IPS DF 6.9 (cell line): ENCODE data around the gene ACVR1B.
A peak's percentile ranks its signal among the peaks of the same experiment; 100 is the strongest.

ENCODE experiments used
- DNase-seq: peaks from one replicate; pipeline ENCODE4 v3.0.0-alpha.2; 2013; ENCODE audit warnings: low read depth, low spot score
- H3K27ac ChIP-seq: one replicate; pipeline ENCODE4 v1.5.1; 2013; ENCODE audit warnings: low read length, control low read depth
- H3K27me3 ChIP-seq: 2 replicates; pipeline ENCODE4 v1.6.1; 2013; ENCODE audit warnings: mild to moderate bottlenecking, low read length; ENCODE audit not compliant: control insufficient read depth, insufficient read depth
- H3K36me3 ChIP-seq: 2 replicates; pipeline ENCODE4 v1.6.1; 2013; ENCODE audit warnings: low read length; ENCODE audit not compliant: control insufficient read depth, insufficient read depth
- H3K4me1 ChIP-seq: 2 replicates; pipeline ENCODE4 v1.6.1; 2013; ENCODE audit warnings: low read length; ENCODE audit not compliant: control insufficient read depth, insufficient read depth
- H3K4me3 ChIP-seq: 2 replicates; pipeline ENCODE4 v1.5.1; 2013; ENCODE audit warnings: mild to moderate bottlenecking, low read length
- H3K9me3 ChIP-seq: 2 replicates; pipeline ENCODE4 v1.6.1; 2013; ENCODE audit warnings: low read length, inconsistent platforms; ENCODE audit not compliant: control insufficient read depth, insufficient read depth
- WGBS: extraction: QIAGEN DNeasy Blood & Tissue Kit; methylation state at CpG from one replicate; pipeline ENCODE4 v1.1.7; 2013; ENCODE audit warnings: mixed read lengths, missing lambda C conversion rate; ENCODE audit not compliant: insufficient read length, insufficient coverage; 5-methylcytosine and 5-hydroxymethylcytosine counted together

ACVR1B gene

GRCh38 chr12:51947246-51947996, 4.1 kb upstream of the ACVR1B start:
- no peak for DNase-seq
- no CpG with 5 or more reads among the region's 8 CpGs for WGBS

GRCh38 chr12:51948066-51948465, 3.4 kb upstream of the ACVR1B start:
- Histone ChIP-seq H3K27ac (no peak overlapping the region), H3K27me3 (peaks cover 20% of the 10 kb centered on the region; the same call in 1 of the 2 replicates), H3K36me3 (no peaks in the 10 kb centered on the region), H3K4me1 (no peaks in the 10 kb centered on the region), H3K4me3 (no peak overlapping the region), H3K9me3 (no peaks in the 10 kb centered on the region)
- no CpG with 5 or more reads among the region's 6 CpGs for WGBS
- no peak for DNase-seq

More at GRCh38 chr12:51947246-51947996, 4.1 kb upstream of the ACVR1B start:
- no peak overlapping the region for H3K4me3 ChIP-seq
- H3K4me1 ChIP-seq: no peaks in the 10 kb centered on the region
- peaks cover 16% of the 10 kb centered on the region; the same call in 1 of the 2 replicates for H3K27me3 ChIP-seq
- H3K27ac ChIP-seq: no peak overlapping the region
- no peaks in the 10 kb centered on the region for H3K36me3 ChIP-seq
- no peaks in the 10 kb centered on the region for H3K9me3 ChIP-seq

- Histone ChIP-seq H3K36me3 (no peaks in the 10 kb centered on the region), H3K9me3 (no peaks in the 10 kb centered on the region), H3K27me3 (peaks cover 22% of the 10 kb centered on the region; the same call in 1 of the 2 replicates), H3K27ac (no peak overlapping the region), H3K4me1 (no peaks in the 10 kb centered on the region), H3K4me3 (no peak overlapping the region)
- no CpG with 5 or more reads among the region's 6 CpGs for WGBS
- DNase-seq: no peak
These were observed 2.0 kb upstream of the ACVR1B start for GRCh38 chr12:51949342-51950030.

GRCh38 chr12:51950682-51951198, 759 bp upstream of the ACVR1B start:
- no peaks in the 10 kb centered on the region for H3K36me3 ChIP-seq
- DNase-seq: no peak
- peak overlapping the region; percentile 42; the same call in 1 of the 2 replicates for H3K4me3 ChIP-seq
- no CpG with 5 or more reads among the region's 5 CpGs for WGBS
- H3K9me3 ChIP-seq: no peaks in the 10 kb centered on the region
- no peaks in the 10 kb centered on the region for H3K4me1 ChIP-seq
- H3K27ac ChIP-seq: no peak overlapping the region
- H3K27me3 ChIP-seq: peaks cover 22% of the 10 kb centered on the region; the same call in 1 of the 2 replicates

- Histone ChIP-seq H3K9me3 (no peaks in the 10 kb centered on the region), H3K27ac (no peak overlapping the region), H3K4me1 (no peaks in the 10 kb centered on the region), H3K4me3 (peak overlapping the region; percentile 77), H3K27me3 (peaks cover 22% of the 10 kb centered on the region; the same call in 1 of the 2 replicates), H3K36me3 (no peaks in the 10 kb centered on the region)
- DNase-seq: no peak
- no CpG with 5 or more reads among the region's 50 CpGs for whole genome bisulfite sequencing
These were observed 584 bp downstream of the ACVR1B start for GRCh38 chr12:51951843-51952722.

- H3K27ac ChIP-seq: no peak overlapping the region
- no peaks in the 10 kb centered on the region for H3K4me1 ChIP-seq
- H3K36me3 ChIP-seq: no peaks in the 10 kb centered on the region
- no CpG with 5 or more reads among the region's 8 CpGs for WGBS
- H3K27me3 ChIP-seq: peaks cover 20% of the 10 kb centered on the region; the same call in 1 of the 2 replicates
- H3K4me3 ChIP-seq: no peak overlapping the region
- no peaks in the 10 kb centered on the region for H3K9me3 ChIP-seq
- no peak for DNase-seq
These were observed 1.6 kb downstream of the ACVR1B start for GRCh38 chr12:51953089-51953488.

GRCh38 chr12:51953864-51954263, 2.4 kb downstream of the ACVR1B start:
- H3K4me1 ChIP-seq: no peaks in the 10 kb centered on the region
- H3K9me3 ChIP-seq: no peaks in the 10 kb centered on the region
- no peak overlapping the region for H3K4me3 ChIP-seq
- peaks cover 18% of the 10 kb centered on the region; the same call in 1 of the 2 replicates for H3K27me3 ChIP-seq
- DNase-seq: no peak
- WGBS: 100% methylated on average over 1 of the region's 4 CpGs
- H3K36me3 ChIP-seq: no peaks in the 10 kb centered on the region
- no peak overlapping the region for H3K27ac ChIP-seq

GRCh38 chr12:51954561-51955361, 3.3 kb downstream of the ACVR1B start:
- peaks cover 14% of the 10 kb centered on the region; the same call in 1 of the 2 replicates for H3K27me3 ChIP-seq
- no CpG with 5 or more reads among the region's 7 CpGs for WGBS
- no peak overlapping the region for H3K4me3 ChIP-seq
- no peak for DNase-seq
- H3K9me3 ChIP-seq: no peaks in the 10 kb centered on the region
- H3K27ac ChIP-seq: no peak overlapping the region
- no peaks in the 10 kb centered on the region for H3K36me3 ChIP-seq
- no peaks in the 10 kb centered on the region for H3K4me1 ChIP-seq

GRCh38 chr12:51955702-51956101, 4.2 kb downstream of the ACVR1B start:
- Histone ChIP-seq H3K27me3 (peaks cover 8% of the 10 kb centered on the region; the same call in 1 of the 2 replicates), H3K4me1 (no peaks in the 10 kb centered on the region), H3K36me3 (no peaks in the 10 kb centered on the region), H3K9me3 (no peaks in the 10 kb centered on the region), H3K27ac (no peak overlapping the region), H3K4me3 (no peak overlapping the region)
- no peak for DNase-seq
- no CpG with 5 or more reads among the region's 1 CpG for WGBS
